Fibroblast of the aortic adventitia (primary cell): ENCODE data around the gene MALRD1. TPM values are rescaled to one million over a fixed set of nuclear protein-coding genes. Genes with fewer than 3 reads are reported as not detected.

Experiments used
- DNase-seq: peaks from one replicate; pipeline ENCODE4 v3.0.0-alpha.2; 2010; ENCODE audit warnings: low read depth
- H3K4me3 ChIP-seq: 2 replicates; pipeline ENCODE4 v1.5.1; 2011; ENCODE audit warnings: low read depth, mild to moderate bottlenecking, control low read depth, low read length, moderate library complexity
- CTCF ChIP-seq: IDR thresholded peaks from 2 replicates; pipeline ENCODE4 v1.5.1; 2011; ENCODE audit warnings: mild to moderate bottlenecking, low read length, control low read depth, inconsistent platforms; ENCODE audit not compliant: insufficient read depth
- total RNA-seq: library from RNA; depleted of rRNA; stranded (reverse); fragments of >200 nt; gene quantifications from 2 replicates; pipeline ENCODE4 v1.2.3, GENCODE V29; 2012; ENCODE audit warnings: low replicate concordance

The MALRD1 gene
- total RNA-seq, 1 donor, result 0.36 TPM

DNA sequence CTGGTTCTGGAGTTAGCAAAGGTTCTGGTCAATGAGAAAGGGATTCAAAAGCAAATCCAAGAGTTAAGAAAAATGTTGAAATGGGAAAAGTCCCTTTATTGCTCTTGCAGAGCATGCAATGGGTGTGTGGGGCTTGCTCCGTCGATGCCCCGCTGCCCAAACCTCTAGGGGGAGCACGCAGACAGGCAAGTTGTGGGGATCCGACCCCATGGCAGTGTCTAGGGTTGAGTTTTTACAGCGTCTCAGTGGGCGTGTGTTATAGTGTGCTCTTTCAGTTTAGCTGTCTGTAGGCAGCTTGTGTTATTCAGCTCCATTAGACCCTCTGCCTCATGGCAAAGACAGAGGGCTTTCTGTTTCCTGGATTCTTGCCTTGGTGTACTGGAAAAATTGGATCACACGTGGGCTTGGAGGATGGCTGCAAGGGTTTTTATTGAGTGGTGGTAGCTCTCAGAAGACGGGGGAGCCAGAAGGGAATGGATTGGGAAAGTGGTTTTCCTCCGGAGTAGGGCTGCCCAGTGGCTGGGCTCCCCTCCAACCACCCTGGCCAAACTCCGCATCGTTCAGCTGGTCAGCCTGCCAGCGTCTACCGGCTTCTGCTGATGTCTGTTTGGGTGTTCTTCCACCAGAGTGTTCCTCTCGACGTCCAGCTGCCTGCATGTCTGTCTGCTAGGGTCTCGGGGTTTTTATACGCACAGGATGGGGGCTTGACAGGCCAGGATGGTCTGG, 665.4 kb downstream of the MALRD1 start:
- DNase-seq, result no peak
- no peak overlapping the region for H3K4me3 ChIP-seq
- TF ChIP-seq CTCF, result no peak

DNA sequence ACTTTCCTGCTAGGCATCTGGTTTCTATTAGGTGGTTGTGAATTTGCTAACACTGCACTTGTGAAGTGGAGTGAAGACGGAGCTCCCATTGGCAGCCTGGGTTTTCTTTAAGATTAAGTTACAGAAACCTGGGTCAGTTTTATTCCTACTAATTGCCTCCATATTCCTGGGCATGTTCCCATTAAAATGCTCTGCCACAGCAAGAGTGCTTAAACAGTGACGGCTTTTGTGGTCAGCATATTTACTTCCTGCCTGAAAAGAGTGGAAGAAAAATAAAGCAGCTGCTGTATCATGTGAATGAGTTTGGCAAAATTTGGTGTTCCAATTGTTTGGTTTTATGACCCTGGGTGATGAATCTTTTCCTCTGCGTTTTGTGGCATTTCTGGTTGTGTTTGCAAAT, 670.7 kb downstream of the MALRD1 start:
- no peak for TF ChIP-seq CTCF
- no peak overlapping the region for H3K4me3 ChIP-seq
- peak; percentile 71 for DNase-seq

DNA sequence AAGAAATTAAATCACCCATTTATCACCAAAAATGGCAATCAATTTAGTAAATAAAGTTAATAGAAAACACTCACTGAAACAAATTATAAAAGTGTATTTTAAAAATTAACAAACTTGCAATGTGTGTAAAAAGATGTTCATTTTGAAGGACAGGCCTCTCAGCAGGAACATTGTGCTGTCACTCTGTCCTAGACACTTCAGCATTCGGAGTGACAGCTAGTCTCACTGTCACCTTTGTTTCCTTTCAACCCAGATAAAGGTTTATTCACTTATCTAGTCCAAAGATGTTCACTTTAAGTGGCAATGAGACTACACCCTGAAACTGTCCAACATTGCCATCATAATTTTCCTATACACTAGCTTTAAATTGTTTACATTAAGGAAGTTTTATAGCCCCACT, 675.7 kb downstream of the MALRD1 start:
- TF ChIP-seq CTCF, result no peak
- DNase-seq, result no peak
- no peak overlapping the region for H3K4me3 ChIP-seq

DNA sequence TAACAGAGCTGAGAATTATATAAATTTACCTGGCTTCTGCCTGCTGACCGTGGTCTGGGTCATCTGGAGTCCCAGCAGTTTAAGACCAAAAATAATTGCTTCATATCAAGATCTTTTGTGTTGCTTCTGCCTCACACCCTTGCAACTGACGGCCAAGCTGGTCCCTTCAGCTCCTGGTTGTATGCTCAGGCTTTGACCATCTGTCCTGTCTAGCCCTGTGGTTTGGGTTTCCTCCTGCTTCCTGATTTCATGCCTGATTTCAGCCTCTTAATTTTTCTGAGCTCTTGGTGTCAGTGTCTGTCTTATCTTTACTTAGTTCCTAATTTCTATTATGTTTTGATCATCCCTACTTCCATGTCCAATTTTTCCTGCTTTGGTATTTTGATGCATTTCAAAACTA, 679.8 kb downstream of the MALRD1 start:
- no peak for DNase-seq
- TF ChIP-seq CTCF, result no peak
- no peak overlapping the region for H3K4me3 ChIP-seq

GRCh38 chr10:19728964-19729363, 680.4 kb downstream of the MALRD1 start:
- H3K4me3 ChIP-seq, result no peak overlapping the region
- no peak for TF ChIP-seq CTCF
- DNase-seq, result no peak

DNA sequence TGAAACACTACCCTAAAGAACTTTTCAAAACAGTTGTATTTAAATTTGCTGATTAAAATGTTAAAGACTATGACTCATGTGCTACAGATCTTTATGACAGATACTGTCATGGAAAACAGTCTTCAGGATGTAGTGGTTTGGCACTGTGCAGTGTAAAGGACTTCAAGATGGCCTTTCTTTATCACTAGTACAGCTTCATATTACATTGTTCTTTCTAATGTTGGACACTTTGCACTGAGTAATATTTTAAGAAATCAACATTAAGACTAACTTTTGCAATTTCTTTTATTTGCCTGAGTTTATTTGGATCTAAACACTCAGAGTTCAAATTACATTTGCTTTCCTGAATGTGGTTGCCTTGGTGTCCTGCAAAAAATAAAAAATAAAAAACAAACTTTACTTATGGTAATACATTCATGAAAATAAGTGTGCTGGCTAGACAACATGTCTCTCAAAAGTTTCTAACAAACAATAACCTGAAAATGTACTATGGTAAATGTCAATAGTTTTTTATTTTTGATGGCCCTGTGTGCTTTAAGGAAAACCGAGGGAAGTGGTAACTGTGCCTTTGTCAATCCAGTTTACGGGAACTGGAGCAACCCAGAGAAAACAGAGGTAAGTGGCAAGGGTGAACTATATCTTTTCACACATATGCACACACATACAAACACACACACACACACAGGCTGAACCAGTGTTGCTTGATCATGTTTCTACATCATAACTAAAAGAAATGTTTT, 681.7 kb downstream of the MALRD1 start:
- no peak overlapping the region for H3K4me3 ChIP-seq
- DNase-seq, result peak; percentile 46
- no peak for TF ChIP-seq CTCF

- H3K4me3 ChIP-seq, result no peak overlapping the region
- no peak for DNase-seq
- no peak for TF ChIP-seq CTCF
Measured at GRCh38 chr10:19730907-19731217, 682.3 kb downstream of the MALRD1 start.
